ENCODE results near the gene SH2D3C. TPM values are rescaled to one million over a fixed set of nuclear protein-coding genes. Genes with fewer than 3 reads are reported as not detected.

SH2D3C gene
- total RNA-seq, 2 experiments from 2014 or later, result 10.9 to 11.8 TPM

DNA sequence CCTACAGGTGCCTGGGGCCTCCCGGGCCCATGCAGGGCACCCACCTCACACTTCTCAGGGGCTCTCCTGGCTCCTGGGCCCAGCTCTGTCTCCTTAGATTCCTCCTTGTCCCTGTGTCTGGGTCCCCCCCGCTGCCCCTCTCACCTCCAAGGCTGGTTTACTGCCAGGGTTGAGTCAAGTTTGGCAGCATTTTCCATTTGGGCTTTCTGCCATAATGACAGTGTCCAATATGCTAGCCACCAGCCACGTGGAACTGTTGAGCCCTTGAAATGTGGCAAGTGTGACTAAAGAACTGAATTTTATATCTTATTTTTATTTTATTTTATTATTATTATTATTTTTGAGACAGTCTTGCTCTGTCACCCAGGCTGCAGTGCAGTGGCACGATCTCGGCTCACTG, 60.7 kb downstream of the SH2D3C start:
- intact Hi-C loops (cut with DNase I, micrococcal nuclease), result loop anchor here (2.0 to 10.0 kb wide), 4 partner anchors 15 to 350 kb away; partner anchors contain the start of genes STXBP1 (in 2 of the 2), NAIF1 (in 1 of the 2) and SLC25A25 (in 1 of the 2)
- no peak overlapping the region for H3K4me3 Mint-ChIP-seq
- CTCF ChIA-PET, result interaction anchor here (3.5 kb wide), 1 partner anchor 17 kb away, joined by 10 read pairs; the partner anchor contains the start of gene TOR2A

GRCh38 chr9:127716412-127716811, 62.1 kb downstream of the SH2D3C start:
- ChIA-PET POLR2A (interaction anchor here (1.1 to 2.0 kb wide), 8 partner anchors 8 to 265 kb away, joined by 3 to 16 read pairs (median 6); partner anchors contain the start of genes CDK9, LRSAM1, RPL12 and TOR2A), CTCF (interaction anchor here (1.6 to 2.5 kb wide), 2 partner anchors 18 to 153 kb away, joined by 8 to 28 read pairs; partner anchors contain the start of gene TOR2A)
- no peak for DNase-seq
- H3K36me3 ChIP-seq (ENCODE audit: insufficient read depth, low read length), result no peaks in the 10 kb centered on the region
- ATAC-seq (ENCODE audit: poor library complexity), result no peak
- H3K4me3 ChIP-seq (ENCODE audit: low read length), result peak overlapping the region; percentile 73
- H3K27me3 ChIP-seq (ENCODE audit: control insufficient read depth in 1 of 2, insufficient read depth in 2 of 2, low read length in 2 of 2), result no peaks in the 10 kb centered on the region
- Mint-ChIP-seq H3K4me3 (peak overlapping the region; percentile 92), H3K36me3 (ENCODE audit: low read depth) (peaks cover 5% of the 10 kb centered on the region), H3K27ac (peak overlapping the region; percentile 83), H3K4me1 (ENCODE audit: low read depth) (peaks cover 24% of the 10 kb centered on the region), H3K27me3 (no peaks in the 10 kb centered on the region), H3K9me3 (no peaks in the 10 kb centered on the region)
- H3K9me3 ChIP-seq (ENCODE audit: control insufficient read depth in 1 of 2, insufficient read depth in 1 of 2, low read length in 2 of 2), result no peaks in the 10 kb centered on the region
- TF ChIP-seq, protein P1, sequence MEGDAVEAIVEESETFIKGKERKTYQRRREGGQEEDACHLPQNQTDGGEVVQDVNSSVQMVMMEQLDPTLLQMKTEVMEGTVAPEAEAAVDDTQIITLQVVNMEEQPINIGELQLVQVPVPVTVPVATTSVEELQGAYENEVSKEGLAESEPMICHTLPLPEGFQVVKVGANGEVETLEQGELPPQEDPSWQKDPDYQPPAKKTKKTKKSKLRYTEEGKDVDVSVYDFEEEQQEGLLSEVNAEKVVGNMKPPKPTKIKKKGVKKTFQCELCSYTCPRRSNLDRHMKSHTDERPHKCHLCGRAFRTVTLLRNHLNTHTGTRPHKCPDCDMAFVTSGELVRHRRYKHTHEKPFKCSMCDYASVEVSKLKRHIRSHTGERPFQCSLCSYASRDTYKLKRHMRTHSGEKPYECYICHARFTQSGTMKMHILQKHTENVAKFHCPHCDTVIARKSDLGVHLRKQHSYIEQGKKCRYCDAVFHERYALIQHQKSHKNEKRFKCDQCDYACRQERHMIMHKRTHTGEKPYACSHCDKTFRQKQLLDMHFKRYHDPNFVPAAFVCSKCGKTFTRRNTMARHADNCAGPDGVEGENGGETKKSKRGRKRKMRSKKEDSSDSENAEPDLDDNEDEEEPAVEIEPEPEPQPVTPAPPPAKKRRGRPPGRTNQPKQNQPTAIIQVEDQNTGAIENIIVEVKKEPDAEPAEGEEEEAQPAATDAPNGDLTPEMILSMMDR (IDR thresholded peaks at IDR 0.05), result no peak
- H3K27ac ChIP-seq (ENCODE audit: low read depth in 1 of 2, low read length in 2 of 2), result peak overlapping the region in 1 of 2 donors; percentile 76
- intact Hi-C loops (cut with DNase I, micrococcal nuclease), result loop anchor here (2.0 to 10.0 kb wide), 4 partner anchors 16 to 351 kb away; partner anchors contain the start of genes STXBP1 (in 2 of the 2), NAIF1 (in 1 of the 2) and SLC25A25 (in 1 of the 2)
- peaks cover 56% of the 10 kb centered on the region for H3K4me1 ChIP-seq (ENCODE audit: insufficient read depth, low read length)

More for the DNA sequence above, 60.7 kb downstream of the SH2D3C start:
- POLR2A ChIA-PET, result no interaction called here
- Histone ChIP-seq H3K9me3 (ENCODE audit: control insufficient read depth in 1 of 2, insufficient read depth in 1 of 2, low read length in 2 of 2) (no peaks in the 10 kb centered on the region), H3K27me3 (ENCODE audit: control insufficient read depth in 1 of 2, insufficient read depth in 2 of 2, low read length in 2 of 2) (no peaks in the 10 kb centered on the region), H3K27ac (ENCODE audit: low read depth in 1 of 2, low read length in 2 of 2) (no peak overlapping the region), H3K36me3 (ENCODE audit: insufficient read depth, low read length) (no peaks in the 10 kb centered on the region), H3K4me1 (ENCODE audit: insufficient read depth, low read length) (peaks cover 61% of the 10 kb centered on the region), H3K4me3 (ENCODE audit: low read length) (no peak overlapping the region)
- Mint-ChIP-seq H3K4me1 (ENCODE audit: low read depth) (peaks cover 21% of the 10 kb centered on the region), H3K9me3 (no peaks in the 10 kb centered on the region), H3K36me3 (ENCODE audit: low read depth) (peaks cover 5% of the 10 kb centered on the region), H3K27me3 (no peaks in the 10 kb centered on the region), H3K27ac (no peak overlapping the region)
- TF ChIP-seq, protein P1 (IDR thresholded peaks at IDR 0.05), result no peak
- ATAC-seq (ENCODE audit: poor library complexity) (no peak), DNase-seq (no peak)

DNA sequence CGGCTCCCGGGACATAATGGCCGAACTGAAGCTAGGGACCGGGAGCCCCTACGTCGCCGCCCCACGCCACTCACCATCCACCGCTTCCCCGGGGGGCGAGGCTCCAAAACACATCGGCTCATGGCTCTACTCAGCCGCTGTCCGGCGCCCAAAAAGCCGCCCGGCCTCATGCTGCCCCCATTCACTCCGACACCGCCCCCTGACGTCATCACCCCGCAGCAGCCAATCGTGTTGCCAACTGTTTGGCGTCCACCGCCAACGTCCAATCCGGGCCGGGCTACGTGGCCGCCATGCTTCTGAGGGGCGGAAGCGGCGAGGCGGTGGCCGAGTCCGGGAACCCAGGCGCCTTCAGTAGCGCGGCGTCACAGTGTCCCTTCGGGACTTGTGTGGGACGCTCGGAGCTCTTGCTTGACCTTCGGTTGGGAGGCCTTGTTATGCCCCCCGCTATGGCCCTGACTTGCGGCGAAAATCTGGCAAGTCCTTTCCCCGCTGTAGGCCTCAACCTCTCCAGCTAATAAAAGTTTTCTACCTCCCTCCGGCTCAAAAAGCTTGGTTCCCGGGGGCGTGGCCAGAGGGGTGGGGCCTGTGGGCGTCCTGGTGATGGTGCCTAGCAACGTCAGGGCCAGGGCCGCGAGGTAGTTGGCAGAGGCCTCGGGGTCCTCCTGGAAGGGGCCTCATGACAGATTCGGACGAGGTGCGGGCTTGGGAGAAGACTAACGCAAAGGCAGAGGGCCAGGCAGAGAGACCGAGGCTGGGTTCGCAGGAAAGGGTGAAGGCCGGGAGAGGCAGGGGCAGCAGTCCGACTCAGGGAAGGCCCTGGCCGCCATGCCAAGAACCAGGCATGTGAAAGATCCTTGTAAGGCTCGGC, 62.8 kb downstream of the SH2D3C start, which contains the start of the genes PTRH1 and TTC16:
PTRH1 (minus strand) TSS at position 194 of the 868 bp plus-strand sequence; CDS start at position 170, 24 bp downstream.
TTC16 (plus strand) TSS at position 610 of the 868 bp plus-strand sequence; CDS start at position 677, 67 bp downstream.
- H3K9me3 ChIP-seq (ENCODE audit: control insufficient read depth in 1 of 2, insufficient read depth in 1 of 2, low read length in 2 of 2), result no peaks in the 10 kb centered on the region
- CTCF ChIA-PET, result interaction anchor here (1.6 to 2.5 kb wide), 2 partner anchors 19 to 154 kb away, joined by 8 to 28 read pairs; partner anchors contain the start of gene TOR2A
- Mint-ChIP-seq H3K4me3 (peak within 1 kb of the TSS; percentile 92), H3K9me3 (no peaks in the 10 kb centered on the region), H3K27ac (peak within 1 kb of the TSS; percentile 83), H3K27me3 (no peaks in the 10 kb centered on the region), H3K36me3 (ENCODE audit: low read depth) (peaks cover 5% of the 10 kb centered on the region), H3K4me1 (ENCODE audit: low read depth) (peaks cover 30% of the 10 kb centered on the region)
- DNase-seq, result peak; percentile 92 to 98 (median 96)
- intact Hi-C loops (cut with DNase I, micrococcal nuclease), result loop anchor here (1.0 to 10.0 kb wide), 5 partner anchors 17 to 352 kb away; partner anchors contain the start of genes STXBP1 (in 2 of the 2), CDK9 (in 1 of the 2), NAIF1 (in 1 of the 2) and SLC25A25 (in 1 of the 2)
- TF ChIP-seq, protein P1 (IDR thresholded peaks at IDR 0.05), result no peak
- H3K4me3 ChIP-seq (ENCODE audit: low read length), result peak within 1 kb of the TSS; percentile 73
- H3K4me1 ChIP-seq (ENCODE audit: insufficient read depth, low read length), result peaks cover 58% of the 10 kb centered on the region
- H3K27ac ChIP-seq (ENCODE audit: low read depth in 1 of 2, low read length in 2 of 2), result peak within 1 kb of the TSS; percentile 51 to 76
- H3K27me3 ChIP-seq (ENCODE audit: control insufficient read depth in 1 of 2, insufficient read depth in 2 of 2, low read length in 2 of 2), result no peaks in the 10 kb centered on the region
- ATAC-seq (ENCODE audit: poor library complexity), result peak; percentile 94
- POLR2A ChIA-PET, result interaction anchor here (0.5 to 2.0 kb wide), 11 partner anchors 9 to 265 kb away, joined by 3 to 16 read pairs (median 3); partner anchors contain the start of genes CDK9, LRSAM1, RPL12 and ST6GALNAC4
- no peaks in the 10 kb centered on the region for H3K36me3 ChIP-seq (ENCODE audit: insufficient read depth, low read length)

Data from CD4-positive, alpha-beta T cell (primary cell).